ENCODE data around the gene EHD3.

The EHD3 gene

GRCh38 chr2:31192851-31193392 is 41.0 kb upstream of the EHD3 start:
- Histone ChIP-seq H3K27ac (replicated peaks) (no peak overlapping the region), H3K27me3 (ENCODE audit: insufficient read depth, poor library complexity, severe bottlenecking) (no peaks in the 10 kb centered on the region), H3K4me3 (replicated peaks; ENCODE audit: insufficient read depth, low read length) (no peak overlapping the region)
- DNase-seq (ENCODE audit: low read depth in 1 of 2, low spot score in 1 of 2): no peak
- no peak for TF ChIP-seq POLR2AphosphoS5 (IDR thresholded peaks at IDR 0.05; ENCODE audit: low read depth)
- no peak for TF ChIP-seq SPI1 (IDR thresholded peaks at IDR 0.05; ENCODE audit: borderline replicate concordance, low read depth)
- TF ChIP-seq GABPA (IDR thresholded peaks at IDR 0.05; ENCODE audit: low read depth): no peak
- no peak for TF ChIP-seq REST (IDR thresholded peaks at IDR 0.05; ENCODE audit: insufficient replicate concordance, low read depth)
- no peak for TF ChIP-seq CTCF (IDR thresholded peaks at IDR 0.05; ENCODE audit: insufficient read depth, low read length)

GRCh38 chr2:31193806-31194205 is 40.1 kb upstream of the EHD3 start:
- H3K27me3 ChIP-seq (ENCODE audit: insufficient read depth, poor library complexity, severe bottlenecking): no peaks in the 10 kb centered on the region
- TF ChIP-seq POLR2AphosphoS5 (IDR thresholded peaks at IDR 0.05; ENCODE audit: low read depth) (no peak), REST (IDR thresholded peaks at IDR 0.05; ENCODE audit: insufficient replicate concordance, low read depth) (no peak), CTCF (IDR thresholded peaks at IDR 0.05; ENCODE audit: insufficient read depth, low read length) (no peak), GABPA (IDR thresholded peaks at IDR 0.05; ENCODE audit: low read depth) (no peak), SPI1 (IDR thresholded peaks at IDR 0.05; ENCODE audit: borderline replicate concordance, low read depth) (no peak)
- no peak overlapping the region for H3K4me3 ChIP-seq (replicated peaks; ENCODE audit: insufficient read depth, low read length)
- H3K27ac ChIP-seq (replicated peaks): no peak overlapping the region
- DNase-seq (ENCODE audit: low read depth in 1 of 2, low spot score in 1 of 2): no peak

GRCh38 chr2:31196622-31197021 is 37.3 kb upstream of the EHD3 start:
- H3K27me3 ChIP-seq (ENCODE audit: insufficient read depth, poor library complexity, severe bottlenecking): no peaks in the 10 kb centered on the region
- no peak overlapping the region for H3K27ac ChIP-seq (replicated peaks)
- no peak overlapping the region for H3K4me3 ChIP-seq (replicated peaks; ENCODE audit: insufficient read depth, low read length)
- DNase-seq (ENCODE audit: low read depth in 1 of 2, low spot score in 1 of 2): no peak
- TF ChIP-seq POLR2AphosphoS5 (IDR thresholded peaks at IDR 0.05; ENCODE audit: low read depth): no peak
- TF ChIP-seq CTCF (IDR thresholded peaks at IDR 0.05; ENCODE audit: insufficient read depth, low read length): no peak
- TF ChIP-seq SPI1 (IDR thresholded peaks at IDR 0.05; ENCODE audit: borderline replicate concordance, low read depth): no peak
- TF ChIP-seq GABPA (IDR thresholded peaks at IDR 0.05; ENCODE audit: low read depth): no peak
- no peak for TF ChIP-seq REST (IDR thresholded peaks at IDR 0.05; ENCODE audit: insufficient replicate concordance, low read depth)
